GDM1 (cell line): ENCODE measurements around the gene CLIC1.

Experiments
- DNase-seq: peaks from one replicate; lab custom pipeline; 2025; lab: John Stamatoyannopoulos, UW

CLIC1 gene

GRCh38 chr6:31768363-31769257 lies 32.3 kb upstream of the CLIC1 start:
- DNase-seq, result no peak

- DNase-seq, result no peak
These were observed 30.8 kb upstream of the CLIC1 start for GRCh38 chr6:31767096-31767645.

- no peak for DNase-seq
These were observed 29.8 kb upstream of the CLIC1 start for GRCh38 chr6:31765910-31766794.

- no peak for DNase-seq
These were observed 29.2 kb upstream of the CLIC1 start for GRCh38 chr6:31765559-31765909.

- no peak for DNase-seq
These were observed 27.9 kb upstream of the CLIC1 start for GRCh38 chr6:31764198-31764597.

- DNase-seq, result no peak
These were observed 27.2 kb upstream of the CLIC1 start for GRCh38 chr6:31763619-31763940.

GRCh38 chr6:31762878-31763618 lies 26.7 kb upstream of the CLIC1 start:
- no peak for DNase-seq

GRCh38 chr6:31762356-31762755 lies 26.0 kb upstream of the CLIC1 start, which contains the start of gene SAPCD1:
Gene SAPCD1 (plus strand): TSS chr6:31762656. CDS start chr6:31763055, 399 bp downstream.
- DNase-seq, result no peak

GRCh38 chr6:31761343-31761742 lies 25.0 kb upstream of the CLIC1 start:
- no peak for DNase-seq

GRCh38 chr6:31760790-31761189 lies 24.5 kb upstream of the CLIC1 start:
- DNase-seq, result no peak

- DNase-seq, result no peak
These were observed 22.0 kb upstream of the CLIC1 start for GRCh38 chr6:31758281-31758680.

GRCh38 chr6:31752739-31753319 lies 16.5 kb upstream of the CLIC1 start:
- DNase-seq, result no peak

- DNase-seq, result no peak
These were observed 14.2 kb upstream of the CLIC1 start for GRCh38 chr6:31750411-31751022.

- DNase-seq, result no peak
These were observed 13.1 kb upstream of the CLIC1 start for GRCh38 chr6:31749301-31750036.

GRCh38 chr6:31744422-31744821 lies 8.1 kb upstream of the CLIC1 start:
- no peak for DNase-seq

- DNase-seq, result no peak
These were observed 6.6 kb upstream of the CLIC1 start for GRCh38 chr6:31742894-31743293.

- DNase-seq, result no peak
These were observed 5.5 kb upstream of the CLIC1 start for GRCh38 chr6:31741815-31742214.

- peak; percentile 52 for DNase-seq
These were observed 4.3 kb upstream of the CLIC1 start for GRCh38 chr6:31740397-31741223.

GRCh38 chr6:31739639-31740396 lies 3.5 kb upstream of the CLIC1 start, which contains the start of gene MSH5:
Gene MSH5 (plus strand): TSS chr6:31740005. CDS start chr6:31740467, 462 bp downstream.
- DNase-seq, result peak; percentile 99
